ENCODE results near the gene PPM1G. TPM values are rescaled to one million over a fixed set of nuclear protein-coding genes. Genes with fewer than 3 reads are reported as not detected.

PPM1G gene
- total RNA-seq, 3 donors from 2014 or later (not counting 1 experiment from before 2014, with no cell fraction given), result 63.9 to 73.8 (median 69.5) TPM

DNA sequence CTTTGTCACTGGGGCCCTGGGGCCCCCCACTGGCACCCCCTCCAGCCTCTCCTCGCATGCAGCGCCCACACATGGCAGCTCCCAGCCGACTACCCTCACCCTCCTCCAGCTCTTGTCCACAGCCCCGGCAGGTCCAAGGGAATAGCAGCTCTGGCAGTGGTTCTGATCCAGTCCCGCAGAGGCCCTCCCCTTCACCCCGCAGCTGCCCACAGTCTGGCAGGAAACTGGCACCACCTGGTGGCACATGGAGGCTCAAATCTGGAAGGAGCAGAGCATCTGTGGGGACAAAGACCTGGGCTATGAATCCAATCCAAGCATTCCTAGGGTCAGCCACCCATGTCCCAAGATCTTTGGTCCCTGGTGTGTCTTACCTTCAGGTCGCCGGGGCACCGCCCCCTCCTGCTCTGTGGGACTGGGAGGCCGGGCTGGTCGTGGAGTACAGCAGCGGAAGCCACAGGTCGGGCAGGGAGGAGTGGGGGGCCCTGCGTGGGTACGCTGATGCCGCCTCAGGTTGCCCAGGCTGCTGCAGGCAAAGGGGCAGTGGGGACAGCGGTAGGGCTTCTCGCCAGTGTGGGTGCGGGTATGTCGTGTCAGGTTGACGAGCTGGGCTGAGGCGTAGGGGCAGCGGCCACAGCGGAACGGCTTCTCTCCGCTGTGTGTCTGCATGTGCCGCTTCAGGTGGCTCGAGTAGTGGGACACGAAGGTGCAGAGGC lies 31.1 kb downstream of the PPM1G start:
- TF ChIP-seq, protein P1, sequence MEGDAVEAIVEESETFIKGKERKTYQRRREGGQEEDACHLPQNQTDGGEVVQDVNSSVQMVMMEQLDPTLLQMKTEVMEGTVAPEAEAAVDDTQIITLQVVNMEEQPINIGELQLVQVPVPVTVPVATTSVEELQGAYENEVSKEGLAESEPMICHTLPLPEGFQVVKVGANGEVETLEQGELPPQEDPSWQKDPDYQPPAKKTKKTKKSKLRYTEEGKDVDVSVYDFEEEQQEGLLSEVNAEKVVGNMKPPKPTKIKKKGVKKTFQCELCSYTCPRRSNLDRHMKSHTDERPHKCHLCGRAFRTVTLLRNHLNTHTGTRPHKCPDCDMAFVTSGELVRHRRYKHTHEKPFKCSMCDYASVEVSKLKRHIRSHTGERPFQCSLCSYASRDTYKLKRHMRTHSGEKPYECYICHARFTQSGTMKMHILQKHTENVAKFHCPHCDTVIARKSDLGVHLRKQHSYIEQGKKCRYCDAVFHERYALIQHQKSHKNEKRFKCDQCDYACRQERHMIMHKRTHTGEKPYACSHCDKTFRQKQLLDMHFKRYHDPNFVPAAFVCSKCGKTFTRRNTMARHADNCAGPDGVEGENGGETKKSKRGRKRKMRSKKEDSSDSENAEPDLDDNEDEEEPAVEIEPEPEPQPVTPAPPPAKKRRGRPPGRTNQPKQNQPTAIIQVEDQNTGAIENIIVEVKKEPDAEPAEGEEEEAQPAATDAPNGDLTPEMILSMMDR (IDR thresholded peaks at IDR 0.05), result no peak
- Histone ChIP-seq H3K27ac (ENCODE audit: low read length) (no peak overlapping the region), H3K4me3 (ENCODE audit: low read length) (no peak overlapping the region), H3K36me3 (ENCODE audit: control insufficient read depth, insufficient read depth, low read length) (peaks cover 59% of the 10 kb centered on the region), H3K9me3 (ENCODE audit: control insufficient read depth, insufficient read depth, low read length) (no peaks in the 10 kb centered on the region), H3K27me3 (ENCODE audit: control insufficient read depth, insufficient read depth, low read length) (no peaks in the 10 kb centered on the region), H3K4me1 (ENCODE audit: control insufficient read depth, insufficient read depth, low read length) (peaks cover 18% of the 10 kb centered on the region)
- Mint-ChIP-seq H3K27ac (no peak overlapping the region), H3K4me1 (peaks cover 25% of the 10 kb centered on the region in 2 donors), H3K4me3 (no peak overlapping the region), H3K9me3 (no peaks in the 10 kb centered on the region), H3K36me3 (no peaks in the 10 kb centered on the region), H3K27me3 (ENCODE audit: low read depth in 2 of 2) (no peaks in the 10 kb centered on the region)
- intact Hi-C loops (cut with micrococcal nuclease), result no loop called here
- DNase-seq (no peak), ATAC-seq (no peak)
- WGBS (ENCODE audit: insufficient coverage), result 91% methylated on average over 29 of the region's 29 CpGs

DNA sequence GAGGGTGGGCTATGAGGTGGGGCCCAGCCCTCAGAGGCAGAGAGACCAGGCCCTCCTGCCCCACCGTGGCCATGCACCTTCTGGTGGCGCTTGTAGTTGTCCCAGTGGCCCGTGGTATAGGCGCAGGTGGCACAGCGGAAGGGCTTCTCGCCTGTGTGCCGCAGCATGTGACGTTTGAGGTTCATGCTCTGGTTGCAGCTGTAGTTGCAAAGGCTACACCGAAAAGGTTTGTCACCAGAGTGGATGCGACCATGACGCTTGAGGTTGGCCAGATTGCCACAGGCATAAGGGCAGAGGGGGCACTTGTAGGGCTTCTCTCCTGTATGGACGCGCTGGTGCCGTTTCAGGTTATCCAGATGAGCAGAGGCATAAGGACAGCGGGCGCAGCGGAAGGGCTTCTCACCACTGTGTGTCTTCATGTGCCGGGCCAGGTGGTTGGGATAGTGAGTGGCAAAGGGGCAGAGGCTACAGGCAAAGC lies 31.7 kb downstream of the PPM1G start:
- Histone ChIP-seq H3K27me3 (ENCODE audit: control insufficient read depth, insufficient read depth, low read length) (no peaks in the 10 kb centered on the region), H3K4me1 (ENCODE audit: control insufficient read depth, insufficient read depth, low read length) (peaks cover 23% of the 10 kb centered on the region), H3K4me3 (ENCODE audit: low read length) (no peak overlapping the region), H3K9me3 (ENCODE audit: control insufficient read depth, insufficient read depth, low read length) (no peaks in the 10 kb centered on the region), H3K36me3 (ENCODE audit: control insufficient read depth, insufficient read depth, low read length) (peaks cover 59% of the 10 kb centered on the region), H3K27ac (ENCODE audit: low read length) (no peak overlapping the region)
- WGBS (ENCODE audit: insufficient coverage), result 94% methylated on average over 18 of the region's 18 CpGs
- Mint-ChIP-seq H3K4me1 (peaks cover 29 to 30% of the 10 kb centered on the region in 2 donors), H3K4me3 (no peak overlapping the region), H3K9me3 (no peaks in the 10 kb centered on the region), H3K36me3 (no peaks in the 10 kb centered on the region), H3K27me3 (ENCODE audit: low read depth in 2 of 2) (no peaks in the 10 kb centered on the region), H3K27ac (peak overlapping the region in 1 of 2 donors; percentile 41)
- DNase-seq, result no peak
- ATAC-seq, result no peak
- intact Hi-C loops (cut with micrococcal nuclease), result no loop called here
- TF ChIP-seq, protein P1 (IDR thresholded peaks at IDR 0.05), result no peak

DNA sequence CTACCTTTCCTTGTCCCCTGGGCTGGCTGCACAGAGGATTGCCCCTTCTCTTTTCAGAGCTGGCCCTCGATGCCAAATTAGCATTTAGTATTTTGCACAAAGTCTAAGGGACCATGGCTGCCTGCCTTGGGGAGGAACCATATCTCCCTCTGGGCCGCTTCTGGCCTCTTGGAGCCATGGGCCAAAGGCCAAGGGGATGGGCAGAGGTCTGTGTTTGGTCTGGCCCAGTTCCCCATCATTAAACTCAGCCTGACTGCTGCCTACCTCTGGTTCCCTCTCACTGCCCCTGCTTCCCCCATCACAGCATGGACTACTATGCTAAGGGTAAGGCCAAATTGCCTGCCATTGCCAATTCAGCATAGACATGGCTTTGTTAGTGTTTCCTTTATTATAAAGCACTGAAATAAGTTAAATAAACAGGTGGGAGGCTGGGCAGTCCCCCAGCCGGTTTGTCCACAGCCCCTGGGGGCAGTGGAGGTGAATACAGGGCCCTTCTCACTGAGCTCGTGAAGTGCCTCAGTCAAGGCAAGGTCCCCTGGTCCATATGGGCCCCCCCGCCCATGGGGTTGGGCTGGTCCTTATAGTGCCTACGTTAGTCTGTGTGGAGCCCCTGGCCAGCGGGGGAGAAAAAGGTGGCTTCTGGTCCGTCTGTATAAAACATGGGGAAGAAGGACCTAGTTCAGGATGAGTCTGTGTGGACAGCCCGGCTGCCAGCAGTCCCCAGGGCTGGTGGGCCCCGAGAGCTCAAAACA lies 32.3 kb downstream of the PPM1G start:
- WGBS (ENCODE audit: insufficient coverage), result 93% methylated on average over 10 of the region's 10 CpGs
- intact Hi-C loops (cut with micrococcal nuclease), result no loop called here
- H3K27ac Mint-ChIP-seq, result peak overlapping the region in 1 of 2 donors; percentile 41

More for the DNA sequence above, 32.3 kb downstream of the PPM1G start:
- no peak for DNase-seq
- H3K9me3 ChIP-seq (ENCODE audit: control insufficient read depth, insufficient read depth, low read length), result no peaks in the 10 kb centered on the region
- no peak overlapping the region for H3K27ac ChIP-seq (ENCODE audit: low read length)
- H3K36me3 ChIP-seq (ENCODE audit: control insufficient read depth, insufficient read depth, low read length), result peaks cover 53% of the 10 kb centered on the region
- TF ChIP-seq, protein P1 (IDR thresholded peaks at IDR 0.05), result no peak
- H3K4me3 Mint-ChIP-seq, result no peak overlapping the region
- H3K27me3 Mint-ChIP-seq (ENCODE audit: low read depth in 2 of 2), result no peaks in the 10 kb centered on the region
- peaks cover 27% of the 10 kb centered on the region for H3K4me1 ChIP-seq (ENCODE audit: control insufficient read depth, insufficient read depth, low read length)
- peaks cover 33 to 34% of the 10 kb centered on the region in 2 donors for H3K4me1 Mint-ChIP-seq
- no peaks in the 10 kb centered on the region for H3K27me3 ChIP-seq (ENCODE audit: control insufficient read depth, insufficient read depth, low read length)
- H3K9me3 Mint-ChIP-seq, result no peaks in the 10 kb centered on the region
- H3K4me3 ChIP-seq (ENCODE audit: low read length), result no peak overlapping the region
- ATAC-seq, result no peak
- H3K36me3 Mint-ChIP-seq, result no peaks in the 10 kb centered on the region
